Colonic mucosa (tissue), 4 donors: ENCODE results near the gene TPCN1. TPM values are rescaled to one million over a fixed set of nuclear protein-coding genes. Genes with fewer than 3 reads are reported as not detected.

Experiments
- DNase-seq: peaks from one replicate; pipeline ENCODE4 v3.0.0-alpha.2; 2020
- H3K27ac ChIP-seq: fragments of 200-600 bp; one replicate; pipeline ENCODE4 v1.8.0; 2021
- H3K27me3 ChIP-seq: fragments of 200-600 bp; one replicate; pipeline ENCODE4 v1.8.0; 2021
- H3K36me3 ChIP-seq: fragments of 200-600 bp; one replicate; pipeline ENCODE4 v1.8.0; 2021
- H3K4me1 ChIP-seq: fragments of 200-600 bp; one replicate; pipeline ENCODE4 v1.8.0; 2021; ENCODE audit warnings: mild to moderate bottlenecking
- H3K4me3 ChIP-seq: fragments of 200-600 bp; one replicate; pipeline ENCODE4 v1.8.0; 2021
- H3K9ac ChIP-seq, 2 donors: one replicate each; pipeline ENCODE4 v1.7.0; 2013; ENCODE audit warnings: control low read depth in 2 of 2, low read depth in 2 of 2, low read length in 2 of 2
- H3K9me3 ChIP-seq: fragments of 200-600 bp; one replicate; pipeline ENCODE4 v1.8.0; 2021
- intact Hi-C: fragments of 100-400 bp; cut with DNase I; formaldehyde crosslinking; loops from one replicate; pipeline ENCODE4 v1.14.1; 2022
- total RNA-seq, 2 donors: library from RNA; stranded (reverse); fragmentation: NEBNext Ultra II Directional in 1 of 2; extraction: Animal tissue kit (Norgen Biotek cat#: 25700) in 1 of 2; gene quantifications; one replicate each; pipeline ENCODE4 v1.2.1, GENCODE V29; 2021
- TF ChIP-seq, protein P1 (sequence below): fragments of 200-600 bp; IDR thresholded peaks from one replicate; pipeline ENCODE4 v1.8.0; 2022; ENCODE audit warnings: antibody characterized with exemption, mild to moderate bottlenecking
- donor health status: healthy.
- donor health status: DM: no; HTN: no; CAD: no.
- donor health status: DM: no; HTN: no; CAD: no.

The TPCN1 gene
- total RNA-seq, 2 donors from 2014 or later: 55.5 to 85.6 TPM

- TF ChIP-seq, protein P1, sequence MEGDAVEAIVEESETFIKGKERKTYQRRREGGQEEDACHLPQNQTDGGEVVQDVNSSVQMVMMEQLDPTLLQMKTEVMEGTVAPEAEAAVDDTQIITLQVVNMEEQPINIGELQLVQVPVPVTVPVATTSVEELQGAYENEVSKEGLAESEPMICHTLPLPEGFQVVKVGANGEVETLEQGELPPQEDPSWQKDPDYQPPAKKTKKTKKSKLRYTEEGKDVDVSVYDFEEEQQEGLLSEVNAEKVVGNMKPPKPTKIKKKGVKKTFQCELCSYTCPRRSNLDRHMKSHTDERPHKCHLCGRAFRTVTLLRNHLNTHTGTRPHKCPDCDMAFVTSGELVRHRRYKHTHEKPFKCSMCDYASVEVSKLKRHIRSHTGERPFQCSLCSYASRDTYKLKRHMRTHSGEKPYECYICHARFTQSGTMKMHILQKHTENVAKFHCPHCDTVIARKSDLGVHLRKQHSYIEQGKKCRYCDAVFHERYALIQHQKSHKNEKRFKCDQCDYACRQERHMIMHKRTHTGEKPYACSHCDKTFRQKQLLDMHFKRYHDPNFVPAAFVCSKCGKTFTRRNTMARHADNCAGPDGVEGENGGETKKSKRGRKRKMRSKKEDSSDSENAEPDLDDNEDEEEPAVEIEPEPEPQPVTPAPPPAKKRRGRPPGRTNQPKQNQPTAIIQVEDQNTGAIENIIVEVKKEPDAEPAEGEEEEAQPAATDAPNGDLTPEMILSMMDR: no peak
- H3K27ac ChIP-seq: peak overlapping the region; percentile 66
Measured at GRCh38 chr12:113271466-113271852, 50.2 kb downstream of the TPCN1 start.

DNA sequence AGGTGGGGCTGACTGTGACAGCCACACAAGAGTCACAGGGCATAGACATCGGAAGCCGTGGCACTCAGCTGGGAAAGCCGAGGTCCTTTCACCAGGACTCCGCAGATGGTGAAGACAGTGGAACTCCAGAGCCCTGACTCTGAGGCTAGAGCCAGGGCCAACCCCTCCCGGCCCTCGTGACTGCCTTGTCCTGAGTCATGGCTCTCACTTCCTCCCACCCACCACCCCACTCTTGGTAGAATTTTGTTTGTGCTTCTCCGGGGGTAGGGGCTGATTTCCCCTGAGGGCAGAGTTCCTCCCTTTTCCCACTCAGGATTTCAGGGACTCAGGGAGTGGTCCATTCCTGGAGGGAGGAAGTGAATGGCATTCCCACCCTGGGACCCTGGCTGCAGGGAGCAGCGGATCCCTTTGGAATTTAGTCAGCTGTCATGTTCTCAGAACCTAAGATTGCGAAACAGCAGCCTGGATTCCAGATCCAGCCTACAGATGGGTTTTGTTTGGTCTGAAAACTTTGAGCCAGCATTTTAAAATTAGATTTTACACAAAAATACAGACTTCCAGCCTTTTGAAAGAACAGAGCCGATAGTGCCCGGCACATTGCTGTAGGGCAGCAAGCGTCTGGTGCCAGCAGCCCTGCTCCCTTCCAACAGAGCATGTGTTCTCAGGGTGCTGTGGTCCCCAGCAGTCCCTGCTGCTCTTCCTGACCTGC, 50.7 kb downstream of the TPCN1 start:
- no peaks in the 10 kb centered on the region for H3K27me3 ChIP-seq
- peak overlapping the region; percentile 66 for H3K27ac ChIP-seq
- TF ChIP-seq, protein P1: no peak
- DNase-seq: peak; percentile 66
- peaks cover 6% of the 10 kb centered on the region for H3K36me3 ChIP-seq
- H3K4me1 ChIP-seq: no peaks in the 10 kb centered on the region
- H3K9ac ChIP-seq: peak overlapping the region; percentile 2 to 15
- no peak overlapping the region for H3K4me3 ChIP-seq
- intact Hi-C loops: loop anchor here (5.0 kb wide), 1 partner anchor 75 kb away; no protein-coding TSS in a partner anchor
- no peaks in the 10 kb centered on the region for H3K9me3 ChIP-seq

More at GRCh38 chr12:113271466-113271852, 50.2 kb downstream of the TPCN1 start:
- Histone ChIP-seq H3K9ac (peak overlapping the region; percentile 2 to 15), H3K36me3 (peaks cover 6% of the 10 kb centered on the region), H3K9me3 (no peaks in the 10 kb centered on the region), H3K27me3 (no peaks in the 10 kb centered on the region), H3K4me3 (no peak overlapping the region), H3K4me1 (no peaks in the 10 kb centered on the region)
- DNase-seq: no peak
- intact Hi-C loops: loop anchor here (5.0 kb wide), 1 partner anchor 74 kb away; no protein-coding TSS in a partner anchor

GRCh38 chr12:113273053-113273725, 51.9 kb downstream of the TPCN1 start:
- Histone ChIP-seq H3K9ac (no peak overlapping the region), H3K4me1 (no peaks in the 10 kb centered on the region), H3K9me3 (no peaks in the 10 kb centered on the region), H3K27me3 (no peaks in the 10 kb centered on the region), H3K27ac (no peak overlapping the region), H3K36me3 (peaks cover 6% of the 10 kb centered on the region), H3K4me3 (no peak overlapping the region)
- DNase-seq: no peak
- intact Hi-C loops: loop anchor here (5.0 kb wide), 1 partner anchor 76 kb away; no protein-coding TSS in a partner anchor
- TF ChIP-seq, protein P1: no peak

GRCh38 chr12:113274848-113275247, 53.6 kb downstream of the TPCN1 start:
- H3K4me3 ChIP-seq: no peak overlapping the region
- H3K9ac ChIP-seq: no peak overlapping the region
- no peak overlapping the region for H3K27ac ChIP-seq
- no peaks in the 10 kb centered on the region for H3K27me3 ChIP-seq
- no peaks in the 10 kb centered on the region for H3K9me3 ChIP-seq
- TF ChIP-seq, protein P1: no peak
- H3K36me3 ChIP-seq: no peaks in the 10 kb centered on the region
- intact Hi-C loops: loop anchor here (5.0 kb wide), 1 partner anchor 78 kb away; no protein-coding TSS in a partner anchor
- H3K4me1 ChIP-seq: no peaks in the 10 kb centered on the region
- no peak for DNase-seq

DNA sequence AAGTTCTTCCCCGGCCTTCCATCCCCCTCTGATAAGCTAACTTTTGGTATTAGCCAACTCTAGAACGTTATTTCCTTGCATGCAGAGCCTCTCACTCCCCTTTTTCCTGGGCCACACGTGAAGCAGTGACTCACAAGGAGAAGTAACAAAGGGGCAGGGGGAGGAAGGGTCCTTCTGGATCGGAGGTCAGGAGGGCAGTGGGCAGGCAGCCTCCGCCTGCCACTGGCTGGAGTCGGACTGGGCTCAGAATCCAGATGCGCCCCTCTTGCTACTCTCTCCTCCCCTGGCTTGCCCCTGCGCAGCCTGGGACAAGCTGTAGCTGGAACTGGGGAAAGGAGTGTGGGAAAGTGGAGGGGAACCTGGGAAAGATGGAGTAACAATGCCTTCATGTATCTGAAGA, 55.0 kb downstream of the TPCN1 start:
- H3K9me3 ChIP-seq: no peaks in the 10 kb centered on the region
- intact Hi-C loops: no loop called here
- H3K9ac ChIP-seq: no peak overlapping the region
- no peak overlapping the region for H3K4me3 ChIP-seq
- H3K27ac ChIP-seq: no peak overlapping the region
- DNase-seq: no peak
- no peaks in the 10 kb centered on the region for H3K4me1 ChIP-seq
- no peaks in the 10 kb centered on the region for H3K27me3 ChIP-seq
- H3K36me3 ChIP-seq: no peaks in the 10 kb centered on the region
- TF ChIP-seq, protein P1: no peak
